HepG2 (cell line): ENCODE results near the gene DOK7. TPM values are rescaled to one million over a fixed set of nuclear protein-coding genes. Genes with fewer than 3 reads are reported as not detected.

Source experiments
- ATAC-seq: fragments of 200-7000 bp; cut with Tn5 transposase; 3 replicates; pipeline ENCODE4 v1.9.1; 2020; ENCODE audit warnings: mild to moderate bottlenecking, moderate library complexity
- BruUV-seq: library from RNA; stranded (reverse); fragments of 400-500 nt; replicated peaks from 2 replicates; lab custom pipeline; 2021; lab: Mats Ljungman, UMichigan
- CTCF ChIA-PET: fragments of 300-600 bp; formaldehyde crosslinking; extraction: SDS; loops from one replicate; lab custom pipeline; 2021; ENCODE audit warnings: low total read pairs, inconsistent platforms, low intra/inter-chr PET ratio; lab: Yijun Ruan, JAX
- POLR2A ChIA-PET: fragments of 350-600 bp; sonication (Branson Sonifier 250); formaldehyde crosslinking; loops from one replicate; lab custom pipeline; 2020; ENCODE audit warnings: antibody characterized with exemption, inconsistent platforms; lab: Yijun Ruan, JAX
- DNase-seq: peaks from one replicate; pipeline ENCODE4 v3.0.0-alpha.2; 2015; ENCODE audit warnings: low spot score
- FAIRE-seq: peaks from 3 replicates; lab custom pipeline; 2011; peaks lifted over from hg19 to GRCh38; lab: Jason Lieb, UNC
- H2AFZ ChIP-seq: one replicate; pipeline ENCODE4 v1.6.1; 2011; ENCODE audit warnings: low read length, inconsistent platforms
- H3K27ac ChIP-seq: fragments of 300-600 bp; 3 replicates; pipeline ENCODE4 v1.8.0; 2011; ENCODE audit warnings: mixed run types, mild to moderate bottlenecking, mixed read lengths, low read length, inconsistent platforms; ENCODE audit not compliant: insufficient read depth; ENCODE audit errors: extremely low read length
- H3K27me3 ChIP-seq, 2 experiments: fragments of 200-600 bp in 1 of 2; 2 replicates in 1 of 2; 3 replicates in 1 of 2; pipeline versions ENCODE4 v1.6.0 to v1.8.0; 2011; ENCODE audit warnings: low read length in 2 of 2, mild to moderate bottlenecking in 2 of 2, moderate library complexity in 2 of 2, inconsistent platforms in 1 of 2; ENCODE audit not compliant: insufficient read depth in 2 of 2, control insufficient read depth in 1 of 2
- H3K36me3 ChIP-seq, 2 experiments: fragments of 200-600 bp in 1 of 2; replicated peaks in 1 of 2; 2 replicates in 1 of 2; 3 replicates in 1 of 2; pipeline versions ENCODE4 v1.5.1 to v1.8.0; 2011; ENCODE audit warnings: low read length in 2 of 2, inconsistent platforms in 1 of 2; ENCODE audit not compliant: insufficient read depth in 2 of 2, control insufficient read depth in 1 of 2
- H3K4me1 ChIP-seq: 2 replicates; pipeline ENCODE4 v1.5.1; 2012; ENCODE audit warnings: low read length, inconsistent platforms; ENCODE audit not compliant: insufficient read depth
- H3K4me2 ChIP-seq: 2 replicates; pipeline ENCODE4 v1.6.0; 2011; ENCODE audit warnings: low read depth, low read length, inconsistent platforms
- H3K4me3 ChIP-seq, 3 experiments: fragments of 200-600 bp in 1 of 3; sonication (generic), shearing (Covaris generic) in 1 of 3; replicated peaks in 1 of 3; 2 replicates each; pipeline ENCODE4 v1.5.1; 2011 to 2016; ENCODE audit warnings: low read length in 3 of 3, inconsistent platforms in 2 of 3, low read depth in 2 of 3, mild to moderate bottlenecking in 2 of 3, control low read depth in 1 of 3, mixed read lengths in 1 of 3; ENCODE audit not compliant: insufficient read depth in 1 of 3
- H3K79me2 ChIP-seq: one replicate; pipeline ENCODE4 v1.6.1; 2011; ENCODE audit warnings: low read length, inconsistent platforms; ENCODE audit not compliant: insufficient read depth
- H3K9ac ChIP-seq: 2 replicates; pipeline ENCODE4 v1.6.0; 2011; ENCODE audit warnings: mild to moderate bottlenecking, low read depth, low read length, inconsistent platforms; ENCODE audit not compliant: insufficient read depth
- H3K9me3 ChIP-seq: 2 replicates; pipeline ENCODE4 v1.5.1; 2012; ENCODE audit warnings: mild to moderate bottlenecking, low read length
- H4K20me1 ChIP-seq: 2 replicates; pipeline ENCODE4 v1.6.0; 2011; ENCODE audit warnings: inconsistent platforms, mild to moderate bottlenecking, low read length, moderate library complexity; ENCODE audit not compliant: insufficient read depth
- ARNT ChIP-seq: fragments of 450-650 bp; IDR thresholded peaks from 2 replicates; pipeline ENCODE4 v1.6.1; 2017
- CBX1 ChIP-seq: IDR thresholded peaks from one replicate; pipeline ENCODE4 v1.6.1; 2016; ENCODE audit warnings: antibody characterized with exemption, low read depth
- GFI1 ChIP-seq: sonication (generic); formaldehyde crosslinking; IDR thresholded peaks from 2 replicates; pipeline ENCODE4 v1.5.0; 2020; ENCODE audit warnings: missing genetic modification reagents, mild to moderate bottlenecking, borderline replicate concordance
- HOXA3 ChIP-seq: sonication (generic); formaldehyde crosslinking; IDR thresholded peaks from 2 replicates; pipeline ENCODE4 v1.5.0; 2020; ENCODE audit warnings: missing genetic modification reagents
- KDM1A ChIP-seq: IDR thresholded peaks from 2 replicates; pipeline ENCODE4 v1.6.1; 2016; ENCODE audit warnings: missing compliant biosample characterization
- KLF9 ChIP-seq: IDR thresholded peaks from 2 replicates; pipeline ENCODE4 v1.6.1; 2016; ENCODE audit warnings: low read depth
- NR1H2 ChIP-seq: sonication (generic); formaldehyde crosslinking; IDR thresholded peaks from 2 replicates; pipeline ENCODE4 v1.8.1; 2022; ENCODE audit warnings: low read depth, missing genetic modification reagents, borderline replicate concordance
- PLRG1 ChIP-seq: fragments of 450-650 bp; conservative IDR thresholded peaks from 2 replicates; pipeline ENCODE4 v1.6.1; 2016
- RARA ChIP-seq: IDR thresholded peaks from 2 replicates; pipeline ENCODE4 v1.6.1; 2016; ENCODE audit warnings: missing genetic modification reagents, missing compliant biosample characterization
- RBM22 ChIP-seq: fragments of 200-400 bp; formaldehyde crosslinking; optimal IDR thresholded peaks from 2 replicates; pipeline ENCODE3; 2017; ENCODE audit warnings: mild to moderate bottlenecking, low read length, moderate library complexity
- THYN1 ChIP-seq: sonication (generic); formaldehyde crosslinking; IDR thresholded peaks from 2 replicates; pipeline ENCODE4 v1.8.1; 2023; ENCODE audit warnings: low read depth, mild to moderate bottlenecking, moderate library complexity, missing genetic modification reagents, borderline replicate concordance
- TOPORS ChIP-seq: sonication (generic); formaldehyde crosslinking; IDR thresholded peaks from 2 replicates; pipeline ENCODE4 v1.8.0; 2023; ENCODE audit warnings: mild to moderate bottlenecking, missing genetic modification reagents
- ZNF17 ChIP-seq: sonication (generic); formaldehyde crosslinking; IDR thresholded peaks from 2 replicates; pipeline ENCODE4 v1.5.0; 2020; ENCODE audit warnings: mild to moderate bottlenecking, missing genetic modification reagents
- ZNF451 ChIP-seq: sonication (generic); formaldehyde crosslinking; IDR thresholded peaks from 2 replicates; pipeline ENCODE4 v1.5.0; 2020; ENCODE audit warnings: mild to moderate bottlenecking, missing genetic modification reagents
- ZNF660 ChIP-seq: sonication (generic); formaldehyde crosslinking; IDR thresholded peaks from 2 replicates; pipeline ENCODE4 v1.5.1; 2020; ENCODE audit warnings: mild to moderate bottlenecking, low read depth, missing genetic modification reagents, borderline replicate concordance
- ZNF878 ChIP-seq: sonication (generic); formaldehyde crosslinking; IDR thresholded peaks from 2 replicates; pipeline ENCODE4 v1.8.1; 2023; ENCODE audit warnings: mild to moderate bottlenecking, missing genetic modification reagents, moderate library complexity
- ZSCAN31 ChIP-seq: sonication (generic); formaldehyde crosslinking; IDR thresholded peaks from 2 replicates; pipeline ENCODE4 v1.5.0; 2020; ENCODE audit warnings: low read depth, mild to moderate bottlenecking, missing genetic modification reagents
- WGBS: methylation state at CpG from one replicate; pipeline ENCODE4 v1.1.6; 2017; ENCODE audit warnings: low lambda C conversion rate; 5-methylcytosine and 5-hydroxymethylcytosine counted together
- in situ Hi-C: cut with HindIII; loops from 2 replicates; pipeline ENCODE4 v1.10.0; 2017; ENCODE audit warnings: low pct_unique_long_range_greater_than_20kb; ENCODE audit not compliant: extremely low pct_ligation_motif_present
- intact Hi-C: fragments of 100-400 bp; cut with micrococcal nuclease; formaldehyde crosslinking; loops from one replicate; pipeline ENCODE4 v1.10.0; 2022; ENCODE audit not compliant: unreplicated experiment
- polyA plus RNA-seq, 8 experiments: library from polyadenylated mRNA; depleted of rRNA in 3 of 8; stranded (reverse) in 7 of 8; unstranded in 1 of 8; fragments of >200 nt; fragmentation: Illumina TruSeq in 4 of 8; extraction: Trizol in 4 of 8; gene quantifications; 2 replicates each; pipeline versions ENCODE4 v1.2.1 to v1.2.3, GENCODE V29; 2011 to 2016; ENCODE audit warnings: low read depth in 4 of 8, missing spikeins in 1 of 8, mixed read lengths in 1 of 8; ENCODE audit not compliant: insufficient read depth in 1 of 8
- total RNA-seq, 5 experiments: library from RNA; depleted of rRNA; stranded (reverse); fragments of >200 nt; fragmentation: Illumina TruSeq; extraction: Trizol; gene quantifications; 2 replicates each; pipeline ENCODE4 v1.2.3, GENCODE V29; 2016; ENCODE audit warnings: low read depth in 1 of 5
- TF ChIP-seq, protein P1 (sequence below): sonication (generic); formaldehyde crosslinking; IDR thresholded peaks from 2 replicates; pipeline ENCODE4 v1.8.1; 2023; ENCODE audit warnings: mild to moderate bottlenecking, missing genetic modification reagents, borderline replicate concordance
- TF ChIP-seq, protein P2 (sequence below): sonication (generic); formaldehyde crosslinking; IDR thresholded peaks from 2 replicates; pipeline ENCODE4 v1.4.0; 2020; ENCODE audit warnings: missing genetic modification reagents, borderline replicate concordance

DOK7 gene
- total and polyA plus RNA-seq, 2 of the 13 experiments (the other 11 are each of a cell fraction or from before 2014, with no cell fraction given): 0.03 to 0.07 TPM

DNA sequence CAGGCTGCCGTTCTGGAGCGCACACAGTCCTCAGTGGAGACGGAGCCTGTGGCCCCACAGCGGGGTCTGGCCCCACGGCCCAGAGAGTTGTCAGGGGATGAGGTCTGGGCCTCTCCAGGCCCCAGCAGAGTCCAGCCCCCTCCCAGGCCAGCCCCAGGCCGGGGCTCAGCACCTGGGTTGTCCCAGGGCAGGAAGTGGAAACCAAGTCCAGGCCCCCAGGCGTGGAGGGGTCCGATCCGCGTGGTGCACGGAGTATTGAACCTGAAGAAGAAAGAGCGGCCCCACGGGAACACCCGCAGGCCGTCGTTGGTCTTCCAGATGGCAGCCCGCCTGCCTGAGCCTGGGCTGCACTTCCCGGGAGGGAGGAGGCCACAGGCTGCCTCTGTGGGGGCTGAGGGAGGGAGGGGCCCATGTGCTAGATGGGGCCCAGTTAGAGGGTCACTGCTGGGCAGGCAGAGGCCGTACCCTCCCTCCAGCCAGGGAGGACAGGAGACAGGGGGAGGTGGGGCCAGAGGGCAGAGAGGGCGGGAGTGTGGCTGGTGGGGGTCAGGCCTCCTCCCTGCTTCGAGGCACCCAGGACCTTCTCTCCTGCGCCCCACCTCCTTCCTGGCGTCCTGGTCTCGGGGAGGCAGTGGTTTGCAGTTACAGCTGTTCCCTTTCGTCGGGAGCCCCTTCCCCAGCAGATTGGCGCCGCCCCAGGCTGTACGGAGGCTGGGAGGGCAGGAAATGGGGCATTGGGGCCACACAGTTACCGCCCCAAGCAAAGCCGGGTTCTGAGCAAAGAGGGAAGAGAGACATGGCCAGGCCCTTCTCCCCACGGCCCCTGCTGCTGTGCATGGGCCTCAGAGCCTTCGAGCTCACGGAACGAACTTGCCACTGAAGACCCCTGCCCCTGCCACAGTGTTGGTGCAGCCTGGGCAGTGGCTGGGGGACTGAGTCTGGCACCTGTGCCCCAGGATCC lies 13.3 kb upstream of the DOK7 start (continued):
- no peak for TF ChIP-seq HOXA3 (CRISPR knock-in tag)
- no peak for TF ChIP-seq CBX1
- no peak for TF ChIP-seq KLF9 (CRISPR knock-in tag)
- TF ChIP-seq ZNF17 (CRISPR knock-in tag): no peak
- TF ChIP-seq RARA (CRISPR knock-in tag): no peak
- TF ChIP-seq NR1H2 (CRISPR knock-in tag): no peak
- no peak for TF ChIP-seq ARNT
- TF ChIP-seq, protein P1, sequence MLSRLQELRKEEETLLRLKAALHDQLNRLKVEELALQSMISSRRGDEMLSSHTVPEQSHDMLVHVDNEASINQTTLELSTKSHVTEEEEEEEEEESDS (CRISPR knock-in tag): no peak
- TF ChIP-seq, all 625 proteins: peak for 19

DNA sequence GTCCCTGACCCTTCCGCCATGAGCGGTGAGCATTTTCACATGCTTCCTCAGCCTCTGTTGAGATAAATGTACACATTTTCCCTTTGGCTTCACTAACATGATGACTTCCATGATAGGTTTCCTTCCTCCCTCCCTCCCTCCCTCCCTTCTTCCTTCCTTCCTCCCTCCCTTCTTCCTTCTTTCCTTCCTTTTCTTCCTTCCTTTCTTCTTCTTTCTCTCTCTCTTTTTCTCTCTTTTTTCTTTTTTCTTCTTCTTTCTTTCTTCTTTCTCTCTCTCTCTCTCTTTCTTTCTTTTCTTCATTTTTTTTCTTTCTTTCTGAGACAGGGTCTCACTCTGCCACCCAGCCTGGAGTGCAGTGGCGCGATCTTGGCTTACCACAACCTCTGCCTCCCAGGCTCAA lies 12.5 kb upstream of the DOK7 start:
- 95% methylated on average over 4 of the region's 4 CpGs for WGBS
- FAIRE-seq (no peak), ATAC-seq (no peak), DNase-seq (no peak)
- TF ChIP-seq ZNF660 (CRISPR knock-in tag) (no peak), GFI1 (CRISPR knock-in tag) (no peak), KDM1A (CRISPR knock-in tag) (no peak), ZNF878 (CRISPR knock-in tag) (no peak), ZSCAN31 (CRISPR knock-in tag) (no peak), ZNF451 (no peak), TOPORS (CRISPR knock-in tag) (no peak), RBM22 (no peak), PLRG1 (no peak), THYN1 (CRISPR knock-in tag) (no peak)
- TF ChIP-seq, protein P2, sequence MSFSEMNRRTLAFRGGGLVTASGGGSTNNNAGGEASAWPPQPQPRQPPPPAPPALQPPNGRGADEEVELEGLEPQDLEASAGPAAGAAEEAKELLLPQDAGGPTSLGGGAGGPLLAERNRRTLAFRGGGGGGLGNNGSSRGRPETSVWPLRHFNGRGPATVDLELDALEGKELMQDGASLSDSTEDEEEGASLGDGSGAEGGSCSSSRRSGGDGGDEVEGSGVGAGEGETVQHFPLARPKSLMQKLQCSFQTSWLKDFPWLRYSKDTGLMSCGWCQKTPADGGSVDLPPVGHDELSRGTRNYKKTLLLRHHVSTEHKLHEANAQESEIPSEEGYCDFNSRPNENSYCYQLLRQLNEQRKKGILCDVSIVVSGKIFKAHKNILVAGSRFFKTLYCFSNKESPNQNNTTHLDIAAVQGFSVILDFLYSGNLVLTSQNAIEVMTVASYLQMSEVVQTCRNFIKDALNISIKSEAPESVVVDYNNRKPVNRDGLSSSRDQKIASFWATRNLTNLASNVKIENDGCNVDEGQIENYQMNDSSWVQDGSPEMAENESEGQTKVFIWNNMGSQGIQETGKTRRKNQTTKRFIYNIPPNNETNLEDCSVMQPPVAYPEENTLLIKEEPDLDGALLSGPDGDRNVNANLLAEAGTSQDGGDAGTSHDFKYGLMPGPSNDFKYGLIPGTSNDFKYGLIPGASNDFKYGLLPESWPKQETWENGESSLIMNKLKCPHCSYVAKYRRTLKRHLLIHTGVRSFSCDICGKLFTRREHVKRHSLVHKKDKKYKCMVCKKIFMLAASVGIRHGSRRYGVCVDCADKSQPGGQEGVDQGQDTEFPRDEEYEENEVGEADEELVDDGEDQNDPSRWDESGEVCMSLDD (CRISPR knock-in tag): no peak
- no peaks in the 10 kb centered on the region for H4K20me1 ChIP-seq
- POLR2A ChIA-PET: no interaction called here
- no peak overlapping the region for H3K4me2 ChIP-seq
- no peaks in the 10 kb centered on the region; a peak in 1 of 5 replicates for H3K27me3 ChIP-seq
- in situ Hi-C loops: no loop called here
- H3K79me2 ChIP-seq: no peaks in the 10 kb centered on the region
- H3K9ac ChIP-seq: no peak overlapping the region
- no peak overlapping the region for H2AFZ ChIP-seq
- intact Hi-C loops: no loop called here
- no peaks in the 10 kb centered on the region for H3K36me3 ChIP-seq
- no TSS peak for BruUV-seq
- no peaks in the 10 kb centered on the region for H3K9me3 ChIP-seq
- no peak overlapping the region for H3K27ac ChIP-seq
- H3K4me3 ChIP-seq: no peak overlapping the region
- CTCF ChIA-PET: no interaction called here
- peaks cover 27% of the 10 kb centered on the region for H3K4me1 ChIP-seq
